K562 (cell line): ENCODE results near the gene TCF23.

Source experiments
- ATF7 ChIP-seq: fragments of 450-650 bp; IDR thresholded peaks from 2 replicates; pipeline ENCODE4 v1.7.1; 2014; ENCODE audit warnings: mild to moderate bottlenecking, moderate library complexity
- EP300 ChIP-seq: IDR thresholded peaks from 2 replicates; pipeline ENCODE4 v1.6.1; 2012; ENCODE audit warnings: low read length, improper control_type of control experiment
- ETV6 ChIP-seq, 3 experiments: fragments of 150-350 bp in 1 of 3; sonication (generic) in 1 of 3; formaldehyde crosslinking in 1 of 3; IDR thresholded peaks; 2 replicates each; pipeline versions ENCODE4 v1.6.1 to v1.8.0; 2014 to 2022; ENCODE audit warnings: borderline replicate concordance in 2 of 3, low read depth in 2 of 3, antibody characterized with exemption in 1 of 3, low read length in 1 of 3, mild to moderate bottlenecking in 1 of 3, missing genetic modification reagents in 1 of 3
- FOXJ3 ChIP-seq: sonication (generic); formaldehyde crosslinking; IDR thresholded peaks from 2 replicates; pipeline ENCODE4 v1.4.0; 2020; ENCODE audit warnings: mild to moderate bottlenecking, missing genetic modification reagents
- NR2C2 ChIP-seq, 2 experiments: fragments of 200-800 bp in 1 of 2; sonication (Bioruptor generic) in 1 of 2; sonication (generic) in 1 of 2; formaldehyde crosslinking in 1 of 2; IDR thresholded peaks; 2 replicates each; pipeline versions ENCODE4 v1.6.1 to v1.8.0; 2016 to 2022; ENCODE audit warnings: mild to moderate bottlenecking in 1 of 2, missing compliant biosample characterization in 1 of 2, missing genetic modification characterization in 1 of 2, missing genetic modification reagents in 1 of 2
- POLR3A ChIP-seq: IDR thresholded peaks from 2 replicates; pipeline ENCODE4 v1.6.1; 2011; ENCODE audit warnings: borderline replicate concordance, mild to moderate bottlenecking, moderate library complexity; ENCODE audit not compliant: insufficient read length, insufficient read depth; ENCODE audit errors: extremely low read depth
- STAT5B ChIP-seq: fragments of 250-450 bp; sonication (Bioruptor Pico); IDR thresholded peaks from 2 replicates; pipeline ENCODE4 v1.8.0; 2021; ENCODE audit warnings: mild to moderate bottlenecking, inconsistent platforms
- ZNF586 ChIP-seq: fragments of 450-650 bp; formaldehyde crosslinking; conservative IDR thresholded peaks from 2 replicates; pipeline ENCODE4 v1.4.0; 2020; ENCODE audit warnings: mild to moderate bottlenecking, moderate library complexity
- TF ChIP-seq, protein P1 (sequence below): sonication (generic); formaldehyde crosslinking; IDR thresholded peaks from 2 replicates; pipeline ENCODE4 v1.8.0; 2022; ENCODE audit warnings: mild to moderate bottlenecking, missing genetic modification reagents
- TF ChIP-seq, protein P2 (sequence below), 2 experiments: fragments of 450-650 bp in 1 of 2; sonication (generic) in 1 of 2; formaldehyde crosslinking; conservative IDR thresholded peaks; 2 replicates each; pipeline versions ENCODE4 v1.4.0 to v1.8.1; 2020 to 2022; ENCODE audit warnings: mild to moderate bottlenecking in 1 of 2, missing genetic modification reagents in 1 of 2
- TF ChIP-seq, protein P3 (sequence below): sonication (generic); formaldehyde crosslinking; IDR thresholded peaks from 2 replicates; pipeline ENCODE4 v1.8.0; 2023; ENCODE audit warnings: missing genetic modification reagents, mild to moderate bottlenecking, borderline replicate concordance

- TF ChIP-seq ZNF586 (CRISPR knock-in tag): no peak
- TF ChIP-seq POLR3A: no peak
- TF ChIP-seq, protein P1, sequence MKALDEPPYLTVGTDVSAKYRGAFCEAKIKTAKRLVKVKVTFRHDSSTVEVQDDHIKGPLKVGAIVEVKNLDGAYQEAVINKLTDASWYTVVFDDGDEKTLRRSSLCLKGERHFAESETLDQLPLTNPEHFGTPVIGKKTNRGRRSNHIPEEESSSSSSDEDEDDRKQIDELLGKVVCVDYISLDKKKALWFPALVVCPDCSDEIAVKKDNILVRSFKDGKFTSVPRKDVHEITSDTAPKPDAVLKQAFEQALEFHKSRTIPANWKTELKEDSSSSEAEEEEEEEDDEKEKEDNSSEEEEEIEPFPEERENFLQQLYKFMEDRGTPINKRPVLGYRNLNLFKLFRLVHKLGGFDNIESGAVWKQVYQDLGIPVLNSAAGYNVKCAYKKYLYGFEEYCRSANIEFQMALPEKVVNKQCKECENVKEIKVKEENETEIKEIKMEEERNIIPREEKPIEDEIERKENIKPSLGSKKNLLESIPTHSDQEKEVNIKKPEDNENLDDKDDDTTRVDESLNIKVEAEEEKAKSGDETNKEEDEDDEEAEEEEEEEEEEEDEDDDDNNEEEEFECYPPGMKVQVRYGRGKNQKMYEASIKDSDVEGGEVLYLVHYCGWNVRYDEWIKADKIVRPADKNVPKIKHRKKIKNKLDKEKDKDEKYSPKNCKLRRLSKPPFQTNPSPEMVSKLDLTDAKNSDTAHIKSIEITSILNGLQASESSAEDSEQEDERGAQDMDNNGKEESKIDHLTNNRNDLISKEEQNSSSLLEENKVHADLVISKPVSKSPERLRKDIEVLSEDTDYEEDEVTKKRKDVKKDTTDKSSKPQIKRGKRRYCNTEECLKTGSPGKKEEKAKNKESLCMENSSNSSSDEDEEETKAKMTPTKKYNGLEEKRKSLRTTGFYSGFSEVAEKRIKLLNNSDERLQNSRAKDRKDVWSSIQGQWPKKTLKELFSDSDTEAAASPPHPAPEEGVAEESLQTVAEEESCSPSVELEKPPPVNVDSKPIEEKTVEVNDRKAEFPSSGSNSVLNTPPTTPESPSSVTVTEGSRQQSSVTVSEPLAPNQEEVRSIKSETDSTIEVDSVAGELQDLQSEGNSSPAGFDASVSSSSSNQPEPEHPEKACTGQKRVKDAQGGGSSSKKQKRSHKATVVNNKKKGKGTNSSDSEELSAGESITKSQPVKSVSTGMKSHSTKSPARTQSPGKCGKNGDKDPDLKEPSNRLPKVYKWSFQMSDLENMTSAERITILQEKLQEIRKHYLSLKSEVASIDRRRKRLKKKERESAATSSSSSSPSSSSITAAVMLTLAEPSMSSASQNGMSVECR (CRISPR knock-in tag): no peak
- no peak for TF ChIP-seq FOXJ3 (CRISPR knock-in tag)
- TF ChIP-seq, protein P2, sequence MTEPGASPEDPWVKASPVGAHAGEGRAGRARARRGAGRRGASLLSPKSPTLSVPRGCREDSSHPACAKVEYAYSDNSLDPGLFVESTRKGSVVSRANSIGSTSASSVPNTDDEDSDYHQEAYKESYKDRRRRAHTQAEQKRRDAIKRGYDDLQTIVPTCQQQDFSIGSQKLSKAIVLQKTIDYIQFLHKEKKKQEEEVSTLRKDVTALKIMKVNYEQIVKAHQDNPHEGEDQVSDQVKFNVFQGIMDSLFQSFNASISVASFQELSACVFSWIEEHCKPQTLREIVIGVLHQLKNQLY (CRISPR knock-in tag; conservative IDR thresholded peaks at IDR 0.05): no peak
- no peak for TF ChIP-seq STAT5B (CRISPR knock-in tag)
- no peak for TF ChIP-seq NR2C2 (CRISPR knock-in tag; IDR thresholded peaks at IDR 0.05)
- TF ChIP-seq NR2C2 (tag; IDR thresholded peaks at IDR 0.05): no peak
- TF ChIP-seq EP300: no peak
- no peak for TF ChIP-seq ATF7
- TF ChIP-seq, protein P3, sequence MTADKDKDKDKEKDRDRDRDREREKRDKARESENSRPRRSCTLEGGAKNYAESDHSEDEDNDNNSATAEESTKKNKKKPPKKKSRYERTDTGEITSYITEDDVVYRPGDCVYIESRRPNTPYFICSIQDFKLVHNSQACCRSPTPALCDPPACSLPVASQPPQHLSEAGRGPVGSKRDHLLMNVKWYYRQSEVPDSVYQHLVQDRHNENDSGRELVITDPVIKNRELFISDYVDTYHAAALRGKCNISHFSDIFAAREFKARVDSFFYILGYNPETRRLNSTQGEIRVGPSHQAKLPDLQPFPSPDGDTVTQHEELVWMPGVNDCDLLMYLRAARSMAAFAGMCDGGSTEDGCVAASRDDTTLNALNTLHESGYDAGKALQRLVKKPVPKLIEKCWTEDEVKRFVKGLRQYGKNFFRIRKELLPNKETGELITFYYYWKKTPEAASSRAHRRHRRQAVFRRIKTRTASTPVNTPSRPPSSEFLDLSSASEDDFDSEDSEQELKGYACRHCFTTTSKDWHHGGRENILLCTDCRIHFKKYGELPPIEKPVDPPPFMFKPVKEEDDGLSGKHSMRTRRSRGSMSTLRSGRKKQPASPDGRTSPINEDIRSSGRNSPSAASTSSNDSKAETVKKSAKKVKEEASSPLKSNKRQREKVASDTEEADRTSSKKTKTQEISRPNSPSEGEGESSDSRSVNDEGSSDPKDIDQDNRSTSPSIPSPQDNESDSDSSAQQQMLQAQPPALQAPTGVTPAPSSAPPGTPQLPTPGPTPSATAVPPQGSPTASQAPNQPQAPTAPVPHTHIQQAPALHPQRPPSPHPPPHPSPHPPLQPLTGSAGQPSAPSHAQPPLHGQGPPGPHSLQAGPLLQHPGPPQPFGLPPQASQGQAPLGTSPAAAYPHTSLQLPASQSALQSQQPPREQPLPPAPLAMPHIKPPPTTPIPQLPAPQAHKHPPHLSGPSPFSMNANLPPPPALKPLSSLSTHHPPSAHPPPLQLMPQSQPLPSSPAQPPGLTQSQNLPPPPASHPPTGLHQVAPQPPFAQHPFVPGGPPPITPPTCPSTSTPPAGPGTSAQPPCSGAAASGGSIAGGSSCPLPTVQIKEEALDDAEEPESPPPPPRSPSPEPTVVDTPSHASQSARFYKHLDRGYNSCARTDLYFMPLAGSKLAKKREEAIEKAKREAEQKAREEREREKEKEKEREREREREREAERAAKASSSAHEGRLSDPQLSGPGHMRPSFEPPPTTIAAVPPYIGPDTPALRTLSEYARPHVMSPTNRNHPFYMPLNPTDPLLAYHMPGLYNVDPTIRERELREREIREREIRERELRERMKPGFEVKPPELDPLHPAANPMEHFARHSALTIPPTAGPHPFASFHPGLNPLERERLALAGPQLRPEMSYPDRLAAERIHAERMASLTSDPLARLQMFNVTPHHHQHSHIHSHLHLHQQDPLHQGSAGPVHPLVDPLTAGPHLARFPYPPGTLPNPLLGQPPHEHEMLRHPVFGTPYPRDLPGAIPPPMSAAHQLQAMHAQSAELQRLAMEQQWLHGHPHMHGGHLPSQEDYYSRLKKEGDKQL (CRISPR knock-in tag): no peak
- no peak for TF ChIP-seq ETV6 (IDR thresholded peaks at IDR 0.05; ENCODE audit: borderline replicate concordance in 1 of 2, low read depth in 2 of 2, low read length in 1 of 2)
- no peak for TF ChIP-seq ETV6 (CRISPR knock-in tag; IDR thresholded peaks at IDR 0.05; ENCODE audit: borderline replicate concordance)
Measured at GRCh38 chr2:27185331-27186026, 36.7 kb downstream of the TCF23 start.
